LNCaP clone FGC (cell line): ENCODE data around the gene ZNF208.
"Not testable (repeated sequence)": the region's sequence is repeated elsewhere in the genome, so short reads cannot be mapped to it uniquely, and the experiment has no call there.

ENCODE experiments used
- DNase-seq: peaks from one replicate; pipeline ENCODE4 v3.0.0-alpha.2; 2011; ENCODE audit warnings: low read depth
- H3K4me3 ChIP-seq: 2 replicates; pipeline ENCODE4 v1.5.1; 2011; ENCODE audit warnings: mild to moderate bottlenecking, low read depth, low read length, control low read depth
- CTCF ChIP-seq: IDR thresholded peaks from 2 replicates; pipeline ENCODE4 v1.5.1; 2012; ENCODE audit warnings: mild to moderate bottlenecking; ENCODE audit not compliant: control insufficient read depth, insufficient read depth; ENCODE audit errors: extremely low read depth

ZNF208 gene

GRCh38 chr19:22010437-22011143, at the start of gene ZNF208:
TSS of gene ZNF208 (minus strand) at chr19:22010943. CDS start at chr19:22010794, 149 bp downstream.
- H3K4me3 ChIP-seq, result peak within 1 kb of the TSS; percentile 28
- DNase-seq, result not testable (repeated sequence)

GRCh38 chr19:22052644-22053013, 41.9 kb upstream of the ZNF208 start:
- peak overlapping the region; percentile 23 for H3K4me3 ChIP-seq
- DNase-seq, result no peak
- TF ChIP-seq CTCF, result no peak

GRCh38 chr19:22041151-22041550, 30.4 kb upstream of the ZNF208 start:
- not testable (repeated sequence) for DNase-seq, H3K4me3 ChIP-seq

GRCh38 chr19:22030680-22031079, 19.9 kb upstream of the ZNF208 start:
- no peak overlapping the region for H3K4me3 ChIP-seq
- no peak for DNase-seq
- TF ChIP-seq CTCF, result no peak

- no peak for DNase-seq
- no peak overlapping the region for H3K4me3 ChIP-seq
- no peak for TF ChIP-seq CTCF
These were observed 15.9 kb upstream of the ZNF208 start for GRCh38 chr19:22026687-22027086.

GRCh38 chr19:22025539-22025938, 14.8 kb upstream of the ZNF208 start:
- not testable (repeated sequence) for H3K4me3 ChIP-seq, DNase-seq

- TF ChIP-seq CTCF, result no peak
- H3K4me3 ChIP-seq, result no peak overlapping the region
- DNase-seq, result no peak
These were observed 40.3 kb downstream of the ZNF208 start for GRCh38 chr19:21970466-21970865.

GRCh38 chr19:21947775-21948174, 63.0 kb downstream of the ZNF208 start:
- no peak for DNase-seq
- H3K4me3 ChIP-seq, result no peak overlapping the region
- TF ChIP-seq CTCF, result no peak
